Mesodermal cell (in vitro differentiated cells): ENCODE measurements around the gene MYO5B.

Experiments used
- H3K27ac ChIP-seq: 2 replicates; pipeline ENCODE4 v1.7.0; 2013; ENCODE audit warnings: mild to moderate bottlenecking, low read depth, low read length, moderate library complexity; ENCODE audit not compliant: severe bottlenecking
- H3K36me3 ChIP-seq: 2 replicates; pipeline ENCODE4 v1.7.1; 2013; ENCODE audit warnings: mild to moderate bottlenecking, low read length, moderate library complexity; ENCODE audit not compliant: control insufficient read depth, insufficient read depth
- H3K4me1 ChIP-seq: one replicate; pipeline ENCODE4 v1.7.1; 2013; ENCODE audit warnings: mild to moderate bottlenecking, low read length; ENCODE audit not compliant: insufficient read depth, control insufficient read depth, poor library complexity, severe bottlenecking
- H3K4me3 ChIP-seq: 2 replicates; pipeline ENCODE4 v1.7.0; 2013; ENCODE audit warnings: low read length, control low read depth, mild to moderate bottlenecking; ENCODE audit not compliant: insufficient read depth, poor library complexity, severe bottlenecking; ENCODE audit errors: extremely low read depth
- H3K9me3 ChIP-seq: 2 replicates; pipeline ENCODE4 v1.7.1; 2013; ENCODE audit warnings: mild to moderate bottlenecking, low read length, moderate library complexity; ENCODE audit not compliant: control insufficient read depth
- WGBS, 2 experiments: methylation state at CpG; one replicate each; pipeline ENCODE4 v1.1.5; 2013; ENCODE audit warnings: missing lambda C conversion rate in 2 of 2; ENCODE audit not compliant: insufficient coverage in 2 of 2; 5-methylcytosine and 5-hydroxymethylcytosine counted together

MYO5B gene

GRCh38 chr18:50128506-50129271 is 66.3 kb downstream of the MYO5B start:
- Histone ChIP-seq H3K4me3 (no peak overlapping the region), H3K36me3 (no peaks in the 10 kb centered on the region), H3K4me1 (no peaks in the 10 kb centered on the region), H3K27ac (no peak overlapping the region), H3K9me3 (no peaks in the 10 kb centered on the region)
- 85 to 88% methylated on average over 6 to 10 of the region's 15 CpGs for WGBS, 2 experiments

GRCh38 chr18:50127516-50128210 is 67.3 kb downstream of the MYO5B start:
- WGBS, 2 experiments = 80 to 89% methylated on average over 2 to 4 of the region's 4 CpGs
- H3K36me3 ChIP-seq = no peaks in the 10 kb centered on the region
- no peaks in the 10 kb centered on the region for H3K9me3 ChIP-seq
- H3K27ac ChIP-seq = no peak overlapping the region
- no peak overlapping the region for H3K4me3 ChIP-seq
- no peaks in the 10 kb centered on the region for H3K4me1 ChIP-seq

GRCh38 chr18:50126471-50126870 is 68.5 kb downstream of the MYO5B start:
- 85 to 89% methylated on average over 3 of the region's 3 CpGs for WGBS, 2 experiments

GRCh38 chr18:50125456-50125855 is 69.5 kb downstream of the MYO5B start:
- no CpG with 5 or more reads among the region's 1 CpG for WGBS, 2 experiments
- Histone ChIP-seq H3K9me3 (no peaks in the 10 kb centered on the region), H3K4me1 (no peaks in the 10 kb centered on the region), H3K36me3 (no peaks in the 10 kb centered on the region), H3K27ac (no peak overlapping the region), H3K4me3 (no peak overlapping the region)

More at GRCh38 chr18:50126471-50126870, 68.5 kb downstream of the MYO5B start:
- no peaks in the 10 kb centered on the region for H3K9me3 ChIP-seq
- no peaks in the 10 kb centered on the region for H3K36me3 ChIP-seq
- H3K27ac ChIP-seq = no peak overlapping the region
- H3K4me1 ChIP-seq = no peaks in the 10 kb centered on the region
- H3K4me3 ChIP-seq = no peak overlapping the region

- Histone ChIP-seq H3K27ac (no peak overlapping the region), H3K36me3 (no peaks in the 10 kb centered on the region), H3K9me3 (no peaks in the 10 kb centered on the region), H3K4me3 (no peak overlapping the region), H3K4me1 (peaks cover 3% of the 10 kb centered on the region)
- WGBS, 2 experiments = 83 to 93% methylated on average over 1 to 2 of the region's 5 CpGs
Observed at GRCh38 chr18:50119296-50119695, 75.7 kb downstream of the MYO5B start.

- Histone ChIP-seq H3K9me3 (no peaks in the 10 kb centered on the region), H3K4me1 (peaks cover 7% of the 10 kb centered on the region), H3K36me3 (no peaks in the 10 kb centered on the region), H3K27ac (no peak overlapping the region), H3K4me3 (no peak overlapping the region)
- 88 to 90% methylated on average over 1 of the region's 3 CpGs for WGBS, 2 experiments
Observed at GRCh38 chr18:50117863-50118262, 77.1 kb downstream of the MYO5B start.

GRCh38 chr18:50115095-50115494 is 79.9 kb downstream of the MYO5B start:
- Histone ChIP-seq H3K36me3 (no peaks in the 10 kb centered on the region), H3K9me3 (no peaks in the 10 kb centered on the region), H3K4me3 (no peak overlapping the region), H3K27ac (no peak overlapping the region), H3K4me1 (peaks cover 7% of the 10 kb centered on the region)
- WGBS, 2 experiments = 67 to 100% methylated on average over 1 of the region's 2 CpGs

- Histone ChIP-seq H3K27ac (no peak overlapping the region), H3K36me3 (no peaks in the 10 kb centered on the region), H3K9me3 (no peaks in the 10 kb centered on the region), H3K4me3 (no peak overlapping the region), H3K4me1 (peaks cover 7% of the 10 kb centered on the region)
- 90 to 95% methylated on average over 5 of the region's 6 CpGs for WGBS, 2 experiments
Observed at GRCh38 chr18:50114448-50114847, 80.5 kb downstream of the MYO5B start.

- Histone ChIP-seq H3K27ac (no peak overlapping the region), H3K4me1 (peaks cover 7% of the 10 kb centered on the region), H3K9me3 (no peaks in the 10 kb centered on the region), H3K4me3 (no peak overlapping the region), H3K36me3 (no peaks in the 10 kb centered on the region)
- WGBS, 2 experiments = 75 to 83% methylated on average over 1 to 2 of the region's 2 CpGs
Observed at GRCh38 chr18:50113726-50114125, 81.2 kb downstream of the MYO5B start.

- WGBS, 2 experiments = 100% methylated on average over 1 of the region's 1 CpG
- Histone ChIP-seq H3K9me3 (no peaks in the 10 kb centered on the region), H3K4me3 (no peak overlapping the region), H3K36me3 (no peaks in the 10 kb centered on the region), H3K4me1 (peaks cover 7% of the 10 kb centered on the region), H3K27ac (no peak overlapping the region)
Observed at GRCh38 chr18:50111398-50111797, 83.5 kb downstream of the MYO5B start.

- Histone ChIP-seq H3K4me3 (no peak overlapping the region), H3K36me3 (no peaks in the 10 kb centered on the region), H3K9me3 (no peaks in the 10 kb centered on the region), H3K27ac (no peak overlapping the region), H3K4me1 (no peaks in the 10 kb centered on the region)
- 82 to 86% methylated on average over 1 to 2 of the region's 2 CpGs for WGBS, 2 experiments
Observed at GRCh38 chr18:50107468-50107977, 87.4 kb downstream of the MYO5B start.
